ENCODE data around the gene GRIN2A. TPM values are rescaled to one million over a fixed set of nuclear protein-coding genes. Genes with fewer than 3 reads are reported as not detected.

Gene GRIN2A
- total and polyA plus RNA-seq, 2 of the 8 experiments (the other 6 are each of a cell fraction or from before 2014, with no cell fraction given) = 0.18 to 1.8 TPM

- POLR2A ChIA-PET (ENCODE audit: partially characterized antibody) = no interaction called here
- no peak overlapping the region for H3K27ac ChIP-seq (ENCODE audit: low read depth, low read length)
- FAIRE-seq = no peak
- TF ChIP-seq PHF8 (conservative IDR thresholded peaks at IDR 0.05; ENCODE audit: low read depth, low read length) = no peak
- no peak for TF ChIP-seq SUZ12 (IDR thresholded peaks at IDR 0.05; ENCODE audit: low read length)
- TF ChIP-seq TEAD4 (IDR thresholded peaks at IDR 0.05; ENCODE audit: low read depth, low read length) = no peak
- TF ChIP-seq ASH2L (IDR thresholded peaks at IDR 0.05; ENCODE audit: low read length) = no peak
- no peak for TF ChIP-seq CHD2 (IDR thresholded peaks at IDR 0.05; ENCODE audit: low read length)
- no peak for TF ChIP-seq CBX5 (IDR thresholded peaks at IDR 0.05; ENCODE audit: low read depth, low read length)
- no peak for TF ChIP-seq KDM1A (IDR thresholded peaks at IDR 0.05; ENCODE audit: borderline replicate concordance, low read length)
- no peak for TF ChIP-seq RNF2 (IDR thresholded peaks at IDR 0.05; ENCODE audit: borderline replicate concordance, low read depth, low read length, missing control alignments, poor library complexity, severe bottlenecking)
- TF ChIP-seq ATF3 (IDR thresholded peaks at IDR 0.05; ENCODE audit: insufficient read depth, low read depth, low read length) = no peak
- TF ChIP-seq SP1 (IDR thresholded peaks at IDR 0.05; ENCODE audit: low read depth, low read length) = no peak
- no peak for TF ChIP-seq SP2 (IDR thresholded peaks at IDR 0.05; ENCODE audit: low read length)
- no peak for TF ChIP-seq TAF1 (IDR thresholded peaks at IDR 0.05; ENCODE audit: low read depth, low read length)
- no peak for TF ChIP-seq KDM5A (IDR thresholded peaks at IDR 0.05; ENCODE audit: low read length)
- TF ChIP-seq TBP (IDR thresholded peaks at IDR 0.05; ENCODE audit: low read depth, low read length) = no peak
- no peak for TF ChIP-seq EGR1 (IDR thresholded peaks at IDR 0.05; ENCODE audit: borderline replicate concordance, low read depth, low read length)
These were observed 178.7 kb downstream of the GRIN2A start for GRCh38 chr16:10003486-10003885.

More at GRCh38 chr16:10003486-10003885, 178.7 kb downstream of the GRIN2A start:
- no peaks in the 10 kb centered on the region for H3K36me3 ChIP-seq (ENCODE audit: control insufficient read depth in 2 of 4, insufficient read depth in 4 of 4, low read length in 3 of 4)
- no peak overlapping the region for H4K91ac ChIP-seq (replicated peaks; ENCODE audit: insufficient read length, low read length)
- no peak overlapping the region for H2BK5ac ChIP-seq (ENCODE audit: low read depth, low read length)
- H2BK120ac ChIP-seq (replicated peaks; ENCODE audit: low read depth, low read length) = no peak overlapping the region
- H3K56ac ChIP-seq (replicated peaks; ENCODE audit: insufficient read length, low read depth, low read length) = no peak overlapping the region
- no peak overlapping the region for H4K8ac ChIP-seq (ENCODE audit: extremely low read depth, insufficient read depth, low read length)
- H2AFZ ChIP-seq (ENCODE audit: low read length) = no peak overlapping the region
- no peaks in the 10 kb centered on the region for H3K9me3 ChIP-seq (ENCODE audit: insufficient read depth in 2 of 2, low read depth in 1 of 2, low read length in 1 of 2)
- no peaks in the 10 kb centered on the region for H3K79me1 ChIP-seq (ENCODE audit: low read depth, low read length)
- no peak overlapping the region for H2BK12ac ChIP-seq (ENCODE audit: low read depth, low read length)
- H3K23ac ChIP-seq (ENCODE audit: insufficient read length) = no peak overlapping the region
- no peak overlapping the region for H3K4ac ChIP-seq (replicated peaks; ENCODE audit: insufficient read length, low read depth, low read length)
- no peak for DNase-seq (ENCODE audit: low read depth in 1 of 2, low spot score in 2 of 2)
- H3K18ac ChIP-seq (ENCODE audit: extremely low read depth, low read length) = no peak overlapping the region
- no peak overlapping the region for H4K5ac ChIP-seq (ENCODE audit: insufficient read length, low read depth, low read length)
- no peak overlapping the region for H2AK5ac ChIP-seq (ENCODE audit: low read depth, low read length)
- CTCF ChIA-PET (ENCODE audit: partially characterized antibody) = interaction anchor here (0.6 to 2.0 kb wide), 2 partner anchors 10 to 575 kb away, joined by 3 to 8 read pairs; no protein-coding TSS in a partner anchor
- no peak overlapping the region for H3K4me2 ChIP-seq (ENCODE audit: insufficient read depth in 1 of 2, low read depth in 2 of 2, low read length in 2 of 2)
- no peak overlapping the region for H2BK15ac ChIP-seq (ENCODE audit: low read length)
- H4K20me1 ChIP-seq (replicated peaks in 1 of 2; ENCODE audit: control insufficient read depth in 1 of 2, insufficient read depth in 2 of 2, low read length in 2 of 2) = no peaks in the 10 kb centered on the region
- no peaks in the 10 kb centered on the region for H3K27me3 ChIP-seq (replicated peaks in 1 of 4; ENCODE audit: control insufficient read depth in 3 of 4, extremely low read depth in 1 of 4, insufficient read depth in 3 of 4, low read length in 3 of 4)
- H3K79me2 ChIP-seq (ENCODE audit: control insufficient read depth in 1 of 2, insufficient read depth in 2 of 2, low read length in 2 of 2) = no peaks in the 10 kb centered on the region
- H2BK20ac ChIP-seq (ENCODE audit: low read length) = no peak overlapping the region
- no peak overlapping the region for H3K9ac ChIP-seq (replicated peaks in 1 of 4; ENCODE audit: extremely low read depth in 1 of 4, low read depth in 3 of 4, low read length in 3 of 4)
- WGBS, 2 experiments (ENCODE audit: extremely low coverage in 1 of 2, insufficient coverage in 1 of 2, insufficient read length in 1 of 2, insufficient replicate concordance in 2 of 2, low coverage in 1 of 2, low lambda C conversion rate in 2 of 2, missing lambda C conversion rate in 1 of 2) = 78% methylated on average over 2 of the region's 2 CpGs; no CpG with 5 or more reads in 1 of the 2 experiments
- H3K23me2 ChIP-seq (ENCODE audit: low read depth, low read length) = no peaks in the 10 kb centered on the region; the same call in 1 of the 2 replicates
- no peak overlapping the region for H3K14ac ChIP-seq (ENCODE audit: insufficient read length)
- H3K4me1 ChIP-seq (replicated peaks in 1 of 4; ENCODE audit: control insufficient read depth in 3 of 4, insufficient read depth in 4 of 4, low read length in 3 of 4) = peaks cover 0 to 3% (median 0%) of the 10 kb centered on the region in 4 experiments; a peak in 1 of 7 replicates
- no peak overlapping the region for H3K4me3 ChIP-seq (ENCODE audit: extremely low read depth in 1 of 4, insufficient read depth in 2 of 4, low read depth in 3 of 4, low read length in 4 of 4)
